HG02870 (cell line): ENCODE measurements around the gene NDE1.
"Not testable (repeated sequence)": the region's sequence is repeated elsewhere in the genome, so short reads cannot be mapped to it uniquely, and the experiment has no call there.

Experiments
- ATAC-seq: cut with Tn5 transposase; IDR thresholded peaks from one replicate; pipeline ENCODE4 v1.9.1; 2021; ENCODE audit warnings: mild to moderate bottlenecking, moderate library complexity; ENCODE audit not compliant: unreplicated experiment

Gene NDE1

GRCh38 chr16:15650019-15650697, at the start of gene NDE1:
TSS of gene NDE1 (plus strand) at chr16:15650245. CDS start at chr16:15664779, 14,534 bp downstream.
- peak; percentile 62 for ATAC-seq

- ATAC-seq = no peak
Observed at GRCh38 chr16:15601212-15601879, 48.7 kb upstream of the NDE1 start.

- no peak for ATAC-seq
Observed at GRCh38 chr16:15602285-15603044, 47.6 kb upstream of the NDE1 start.

- no peak for ATAC-seq
Observed at GRCh38 chr16:15604460-15605440, 45.3 kb upstream of the NDE1 start.

GRCh38 chr16:15605839-15606517, 44.1 kb upstream of the NDE1 start:
- ATAC-seq = no peak

GRCh38 chr16:15606518-15607220, 43.4 kb upstream of the NDE1 start:
- no peak for ATAC-seq

GRCh38 chr16:15607221-15607699, 42.8 kb upstream of the NDE1 start:
- ATAC-seq = not testable (repeated sequence)

GRCh38 chr16:15607700-15608396, 42.2 kb upstream of the NDE1 start:
- ATAC-seq = no peak

GRCh38 chr16:15608398-15609285, 41.4 kb upstream of the NDE1 start:
- no peak for ATAC-seq

- ATAC-seq = no peak
Observed at GRCh38 chr16:15609286-15609649, 40.8 kb upstream of the NDE1 start.

GRCh38 chr16:15610369-15610871, 39.6 kb upstream of the NDE1 start:
- no peak for ATAC-seq

GRCh38 chr16:15611610-15612009, 38.4 kb upstream of the NDE1 start:
- ATAC-seq = no peak

- ATAC-seq = no peak
Observed at GRCh38 chr16:15613676-15614075, 36.4 kb upstream of the NDE1 start.

GRCh38 chr16:15616012-15616411, 34.0 kb upstream of the NDE1 start:
- ATAC-seq = no peak

- no peak for ATAC-seq
Observed at GRCh38 chr16:15616475-15617165, 33.4 kb upstream of the NDE1 start.

- no peak for ATAC-seq
Observed at GRCh38 chr16:15617901-15618300, 32.1 kb upstream of the NDE1 start.

- ATAC-seq = no peak
Observed at GRCh38 chr16:15618392-15618791, 31.7 kb upstream of the NDE1 start.
